Measurements from ENCODE around the gene EFTUD2.

Gene EFTUD2

DNA sequence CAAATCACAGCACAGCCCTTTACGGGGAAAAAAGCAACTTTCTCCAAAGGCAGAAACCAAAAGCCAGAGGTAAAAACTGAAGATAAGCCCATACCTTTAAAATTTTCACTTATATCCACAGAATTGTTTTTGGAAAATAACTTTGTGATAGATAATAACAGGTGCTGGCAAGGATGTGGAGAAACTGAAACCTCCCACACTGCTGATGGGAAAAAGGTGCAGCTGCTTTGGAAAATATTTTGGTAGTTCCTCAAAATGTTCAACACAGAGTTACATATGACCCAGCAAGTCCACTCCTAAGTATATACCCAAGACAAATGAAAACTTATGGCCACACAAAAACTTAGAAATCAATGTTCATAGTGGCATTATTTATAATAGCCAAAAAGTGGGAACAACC is 12.2 kb downstream of the EFTUD2 start:
- H3K27ac ChIP-seq (ENCODE audit: low read length) = no peak overlapping the region
- H3K79me2 ChIP-seq (ENCODE audit: low read length) = peaks cover 54% of the 10 kb centered on the region
- no peaks in the 10 kb centered on the region for H3K9me3 ChIP-seq (ENCODE audit: insufficient read depth, low read length)
- peaks cover 13% of the 10 kb centered on the region for H3K4me1 ChIP-seq (ENCODE audit: low read length)
- H3K27me3 ChIP-seq (ENCODE audit: low read depth, low read length) = no peaks in the 10 kb centered on the region
- no peak overlapping the region for H2AFZ ChIP-seq (ENCODE audit: low read depth, low read length)
- TF ChIP-seq, protein P1, sequence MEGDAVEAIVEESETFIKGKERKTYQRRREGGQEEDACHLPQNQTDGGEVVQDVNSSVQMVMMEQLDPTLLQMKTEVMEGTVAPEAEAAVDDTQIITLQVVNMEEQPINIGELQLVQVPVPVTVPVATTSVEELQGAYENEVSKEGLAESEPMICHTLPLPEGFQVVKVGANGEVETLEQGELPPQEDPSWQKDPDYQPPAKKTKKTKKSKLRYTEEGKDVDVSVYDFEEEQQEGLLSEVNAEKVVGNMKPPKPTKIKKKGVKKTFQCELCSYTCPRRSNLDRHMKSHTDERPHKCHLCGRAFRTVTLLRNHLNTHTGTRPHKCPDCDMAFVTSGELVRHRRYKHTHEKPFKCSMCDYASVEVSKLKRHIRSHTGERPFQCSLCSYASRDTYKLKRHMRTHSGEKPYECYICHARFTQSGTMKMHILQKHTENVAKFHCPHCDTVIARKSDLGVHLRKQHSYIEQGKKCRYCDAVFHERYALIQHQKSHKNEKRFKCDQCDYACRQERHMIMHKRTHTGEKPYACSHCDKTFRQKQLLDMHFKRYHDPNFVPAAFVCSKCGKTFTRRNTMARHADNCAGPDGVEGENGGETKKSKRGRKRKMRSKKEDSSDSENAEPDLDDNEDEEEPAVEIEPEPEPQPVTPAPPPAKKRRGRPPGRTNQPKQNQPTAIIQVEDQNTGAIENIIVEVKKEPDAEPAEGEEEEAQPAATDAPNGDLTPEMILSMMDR (IDR thresholded peaks at IDR 0.05; ENCODE audit: low read depth, low read length) = no peak
- no peak for TF ChIP-seq EZH2phosphoT487 (IDR thresholded peaks at IDR 0.05; ENCODE audit: low read depth)
- H3K9ac ChIP-seq (ENCODE audit: low read length) = no peak overlapping the region
- no peak overlapping the region for H3K4me3 ChIP-seq (ENCODE audit: low read length)
- peaks cover 23% of the 10 kb centered on the region for H4K20me1 ChIP-seq (ENCODE audit: insufficient read depth, low read length)
- H3K4me2 ChIP-seq (ENCODE audit: low read length) = no peak overlapping the region
- peaks cover 30% of the 10 kb centered on the region for H3K36me3 ChIP-seq (replicated peaks; ENCODE audit: low read depth, low read length)

GRCh38 chr17:44884941-44885340 is 14.3 kb downstream of the EFTUD2 start:
- peaks cover 37% of the 10 kb centered on the region for H3K36me3 ChIP-seq (replicated peaks; ENCODE audit: low read depth, low read length)
- no peaks in the 10 kb centered on the region for H3K9me3 ChIP-seq (ENCODE audit: insufficient read depth, low read length)
- H3K4me2 ChIP-seq (ENCODE audit: low read length) = no peak overlapping the region
- no peak overlapping the region for H3K4me3 ChIP-seq (ENCODE audit: low read length)
- peaks cover 35% of the 10 kb centered on the region for H3K79me2 ChIP-seq (ENCODE audit: low read length)
- H3K4me1 ChIP-seq (ENCODE audit: low read length) = peaks cover 13% of the 10 kb centered on the region
- H3K27me3 ChIP-seq (ENCODE audit: low read depth, low read length) = no peaks in the 10 kb centered on the region
- no peak overlapping the region for H3K27ac ChIP-seq (ENCODE audit: low read length)
- H4K20me1 ChIP-seq (ENCODE audit: insufficient read depth, low read length) = peaks cover 18% of the 10 kb centered on the region
- H2AFZ ChIP-seq (ENCODE audit: low read depth, low read length) = no peak overlapping the region
- no peak for TF ChIP-seq EZH2phosphoT487 (IDR thresholded peaks at IDR 0.05; ENCODE audit: low read depth)
- TF ChIP-seq, protein P1 (IDR thresholded peaks at IDR 0.05; ENCODE audit: low read depth, low read length) = no peak
- H3K9ac ChIP-seq (ENCODE audit: low read length) = no peak overlapping the region

DNA sequence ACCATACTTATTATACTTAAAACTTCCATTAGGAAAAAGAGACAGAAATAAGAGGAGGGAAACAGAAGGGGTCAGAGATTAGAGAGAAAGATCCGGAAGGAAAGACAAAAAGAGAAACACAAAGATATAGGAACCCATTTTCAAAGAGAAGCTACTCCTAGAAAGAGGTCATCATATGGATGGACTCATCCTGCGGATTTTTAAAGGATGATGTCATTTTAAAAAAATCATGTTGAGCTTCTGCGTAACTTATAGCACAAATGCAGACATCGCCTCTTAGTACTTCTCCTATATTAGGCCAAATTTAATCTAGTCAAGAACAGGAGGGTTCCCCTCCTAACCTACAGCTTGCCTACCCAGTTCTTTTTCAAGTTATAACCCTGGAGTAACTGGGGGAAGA is 18.1 kb downstream of the EFTUD2 start:
- no peak overlapping the region for H3K4me3 ChIP-seq (ENCODE audit: low read length)
- no peaks in the 10 kb centered on the region for H3K79me2 ChIP-seq (ENCODE audit: low read length)
- H2AFZ ChIP-seq (ENCODE audit: low read depth, low read length) = no peak overlapping the region
- no peak overlapping the region for H3K9ac ChIP-seq (ENCODE audit: low read length)
- no peaks in the 10 kb centered on the region for H3K4me1 ChIP-seq (ENCODE audit: low read length)
- no peak overlapping the region for H3K4me2 ChIP-seq (ENCODE audit: low read length)
- H3K27me3 ChIP-seq (ENCODE audit: low read depth, low read length) = no peaks in the 10 kb centered on the region
- no peaks in the 10 kb centered on the region for H4K20me1 ChIP-seq (ENCODE audit: insufficient read depth, low read length)
- TF ChIP-seq, protein P1 (IDR thresholded peaks at IDR 0.05; ENCODE audit: low read depth, low read length) = no peak
- TF ChIP-seq EZH2phosphoT487 (IDR thresholded peaks at IDR 0.05; ENCODE audit: low read depth) = no peak
- H3K27ac ChIP-seq (ENCODE audit: low read length) = no peak overlapping the region
- no peaks in the 10 kb centered on the region for H3K9me3 ChIP-seq (ENCODE audit: insufficient read depth, low read length)
- H3K36me3 ChIP-seq (replicated peaks; ENCODE audit: low read depth, low read length) = peaks cover 45% of the 10 kb centered on the region

GRCh38 chr17:44880062-44880461 is 19.2 kb downstream of the EFTUD2 start:
- Histone ChIP-seq H3K79me2 (ENCODE audit: low read length) (no peaks in the 10 kb centered on the region), H3K4me1 (ENCODE audit: low read length) (no peaks in the 10 kb centered on the region), H3K27ac (ENCODE audit: low read length) (no peak overlapping the region), H3K36me3 (replicated peaks; ENCODE audit: low read depth, low read length) (peaks cover 49% of the 10 kb centered on the region), H4K20me1 (ENCODE audit: insufficient read depth, low read length) (no peaks in the 10 kb centered on the region), H3K9ac (ENCODE audit: low read length) (no peak overlapping the region), H3K4me3 (ENCODE audit: low read length) (no peak overlapping the region), H3K4me2 (ENCODE audit: low read length) (no peak overlapping the region), H3K9me3 (ENCODE audit: insufficient read depth, low read length) (no peaks in the 10 kb centered on the region), H2AFZ (ENCODE audit: low read depth, low read length) (no peak overlapping the region), H3K27me3 (ENCODE audit: low read depth, low read length) (no peaks in the 10 kb centered on the region)
- TF ChIP-seq, protein P1 (IDR thresholded peaks at IDR 0.05; ENCODE audit: low read depth, low read length) = no peak
- no peak for TF ChIP-seq EZH2phosphoT487 (IDR thresholded peaks at IDR 0.05; ENCODE audit: low read depth)

All from OCI-LY3 (cell line).